ENCODE results near the gene SMOC2.

The SMOC2 gene

DNA sequence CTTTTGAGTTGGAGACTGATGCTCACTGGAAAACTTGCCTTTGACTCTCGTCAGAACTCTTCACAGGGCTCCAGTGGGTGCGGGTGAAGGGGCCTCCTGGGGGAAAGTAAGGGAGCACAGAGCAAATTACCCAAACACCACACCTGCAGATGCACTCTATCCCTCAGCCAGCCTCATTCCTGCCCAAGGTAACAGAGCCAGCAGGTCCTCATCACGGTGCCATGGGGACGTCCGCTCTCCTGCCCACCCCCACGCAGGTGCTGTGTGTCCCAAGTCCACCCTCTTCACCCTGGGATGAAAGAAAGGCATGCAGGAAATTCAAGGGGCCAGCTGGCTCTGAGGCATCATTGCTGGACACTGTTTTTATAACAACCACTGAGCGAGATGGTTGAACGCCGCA, 269.0 kb downstream of the SMOC2 start:
- no peak for DNase-seq (ENCODE audit: low spot score in 2 of 2)
- in situ Hi-C loops (cut with MboI; ENCODE audit: low sequenced_read_pairs): no loop called here
- Histone ChIP-seq H3K9me3 (no peaks in the 10 kb centered on the region), H3K27me3 (ENCODE audit: low read depth) (no peaks in the 10 kb centered on the region), H3K4me1 (no peaks in the 10 kb centered on the region), H3K36me3 (replicated peaks) (no peaks in the 10 kb centered on the region), H3K4me3 (no peak overlapping the region)

DNA sequence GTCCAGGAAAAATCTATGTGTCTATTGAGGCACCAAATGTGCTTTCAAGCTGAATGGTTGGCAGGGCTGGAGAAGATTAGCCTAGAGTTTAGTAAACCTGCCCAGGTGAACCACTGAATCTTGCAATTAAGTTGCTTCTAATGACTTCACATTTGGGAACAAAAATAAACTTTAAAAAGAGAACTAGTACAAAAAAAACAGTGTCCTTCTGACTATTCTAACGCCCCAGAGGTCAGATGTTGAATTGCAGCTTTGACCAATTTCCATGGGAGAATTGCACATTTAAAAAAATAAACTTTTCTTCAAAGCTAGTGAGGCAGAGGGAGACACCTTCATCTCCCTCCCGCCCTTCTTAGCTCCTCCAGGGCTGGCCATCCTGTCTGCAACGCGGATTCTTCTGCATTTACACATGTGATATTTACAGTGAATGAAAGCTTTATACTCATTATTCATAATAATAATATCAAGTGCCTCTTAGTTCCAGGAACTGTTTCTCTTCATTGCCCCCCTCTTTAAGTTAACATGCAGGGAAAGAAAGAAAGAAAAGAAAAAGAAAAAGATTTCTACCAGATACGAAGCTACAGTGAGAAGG, 270.2 kb downstream of the SMOC2 start:
- H3K4me1 ChIP-seq: no peaks in the 10 kb centered on the region
- DNase-seq (ENCODE audit: low spot score in 2 of 2): no peak
- in situ Hi-C loops (cut with MboI; ENCODE audit: low sequenced_read_pairs): no loop called here
- no peaks in the 10 kb centered on the region for H3K27me3 ChIP-seq (ENCODE audit: low read depth)
- no peaks in the 10 kb centered on the region for H3K9me3 ChIP-seq
- no peak overlapping the region for H3K4me3 ChIP-seq
- no peaks in the 10 kb centered on the region for H3K36me3 ChIP-seq (replicated peaks)

DNA sequence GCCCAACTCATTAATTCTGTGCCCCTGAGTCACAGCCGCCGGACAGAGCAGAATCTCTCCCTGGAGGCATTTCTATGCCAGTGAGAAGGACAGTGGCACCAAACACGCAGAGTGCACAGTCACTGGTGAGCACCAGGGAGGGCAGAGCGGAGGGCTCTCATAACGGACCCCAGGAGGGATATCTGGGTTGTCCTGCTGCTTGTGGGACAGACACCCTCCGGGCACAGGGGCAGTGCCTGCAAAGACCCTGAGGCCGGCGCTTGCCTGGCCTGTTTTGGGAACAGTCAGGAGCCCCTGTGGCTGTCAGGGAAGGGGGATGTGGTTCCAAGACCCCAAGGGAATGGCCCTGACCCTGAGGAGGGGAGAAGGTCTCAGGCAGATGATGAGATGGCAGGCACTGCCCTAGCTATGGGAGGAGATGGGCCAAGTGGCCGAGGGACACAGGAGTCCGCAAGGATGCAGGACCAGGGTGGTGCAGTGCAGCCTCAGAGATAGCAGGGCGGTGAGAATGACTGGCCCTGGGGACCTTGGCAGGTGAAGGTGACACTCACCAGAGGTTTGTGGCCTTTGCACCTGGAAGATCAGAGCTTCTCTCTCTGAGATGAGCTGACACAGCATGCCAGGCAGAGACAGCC, 270.8 kb downstream of the SMOC2 start:
- H3K4me3 ChIP-seq: no peak overlapping the region
- H3K36me3 ChIP-seq (replicated peaks): no peaks in the 10 kb centered on the region
- H3K27me3 ChIP-seq (ENCODE audit: low read depth): no peaks in the 10 kb centered on the region
- no peaks in the 10 kb centered on the region for H3K9me3 ChIP-seq
- no peaks in the 10 kb centered on the region for H3K4me1 ChIP-seq
- in situ Hi-C loops (cut with MboI; ENCODE audit: low sequenced_read_pairs): no loop called here
- no peak for DNase-seq (ENCODE audit: low spot score in 2 of 2)

DNA sequence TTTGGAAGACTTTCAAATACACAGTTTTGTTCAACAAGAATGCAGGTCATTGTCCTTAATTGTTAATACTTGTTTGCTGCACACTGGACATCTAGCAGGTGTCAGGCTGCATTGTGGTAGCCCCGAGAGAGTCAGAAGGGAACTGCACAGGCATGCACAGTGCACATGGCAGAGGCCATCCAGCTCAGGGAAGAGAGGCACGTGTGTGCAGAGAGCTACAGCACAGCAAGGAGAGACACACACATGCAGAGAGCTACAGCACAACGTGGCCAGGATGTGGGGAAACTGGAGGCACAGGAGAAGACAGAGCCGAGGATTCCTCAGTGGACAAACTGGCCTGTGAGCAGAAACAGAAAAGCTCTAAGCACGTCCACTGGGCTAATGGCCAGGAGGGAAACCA, 272.0 kb downstream of the SMOC2 start:
- no peaks in the 10 kb centered on the region for H3K27me3 ChIP-seq (ENCODE audit: low read depth)
- H3K4me1 ChIP-seq: no peaks in the 10 kb centered on the region
- H3K9me3 ChIP-seq: no peaks in the 10 kb centered on the region
- in situ Hi-C loops (cut with MboI; ENCODE audit: low sequenced_read_pairs): no loop called here
- no peak for DNase-seq (ENCODE audit: low spot score in 2 of 2)
- H3K36me3 ChIP-seq (replicated peaks): no peaks in the 10 kb centered on the region
- H3K4me3 ChIP-seq: no peak overlapping the region

DNA sequence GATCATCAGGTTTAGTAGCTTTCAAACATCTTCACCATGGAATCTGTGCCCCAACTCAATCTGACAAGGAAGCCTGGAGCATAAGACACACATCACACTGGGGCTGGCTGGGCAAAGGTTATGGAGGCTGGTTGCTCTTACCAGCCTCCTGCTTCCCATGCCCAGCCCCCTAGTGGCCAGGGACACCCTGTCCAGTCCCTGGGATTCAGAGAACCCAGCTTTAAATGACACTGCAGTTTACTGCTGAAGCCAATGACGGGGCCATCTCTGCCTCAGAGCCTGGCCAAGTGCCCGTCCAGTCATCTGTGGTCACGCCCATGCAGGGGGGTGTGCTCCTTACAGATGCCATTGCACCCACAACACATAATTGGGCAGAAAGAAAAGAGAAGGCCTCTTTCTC, 272.9 kb downstream of the SMOC2 start:
- in situ Hi-C loops (cut with MboI; ENCODE audit: low sequenced_read_pairs): no loop called here
- Histone ChIP-seq H3K4me1 (no peaks in the 10 kb centered on the region), H3K36me3 (replicated peaks) (no peaks in the 10 kb centered on the region), H3K4me3 (no peak overlapping the region), H3K27me3 (ENCODE audit: low read depth) (no peaks in the 10 kb centered on the region), H3K9me3 (no peaks in the 10 kb centered on the region)
- DNase-seq (ENCODE audit: low spot score in 2 of 2): peak in 1 of 2 experiments; percentile 16

DNA sequence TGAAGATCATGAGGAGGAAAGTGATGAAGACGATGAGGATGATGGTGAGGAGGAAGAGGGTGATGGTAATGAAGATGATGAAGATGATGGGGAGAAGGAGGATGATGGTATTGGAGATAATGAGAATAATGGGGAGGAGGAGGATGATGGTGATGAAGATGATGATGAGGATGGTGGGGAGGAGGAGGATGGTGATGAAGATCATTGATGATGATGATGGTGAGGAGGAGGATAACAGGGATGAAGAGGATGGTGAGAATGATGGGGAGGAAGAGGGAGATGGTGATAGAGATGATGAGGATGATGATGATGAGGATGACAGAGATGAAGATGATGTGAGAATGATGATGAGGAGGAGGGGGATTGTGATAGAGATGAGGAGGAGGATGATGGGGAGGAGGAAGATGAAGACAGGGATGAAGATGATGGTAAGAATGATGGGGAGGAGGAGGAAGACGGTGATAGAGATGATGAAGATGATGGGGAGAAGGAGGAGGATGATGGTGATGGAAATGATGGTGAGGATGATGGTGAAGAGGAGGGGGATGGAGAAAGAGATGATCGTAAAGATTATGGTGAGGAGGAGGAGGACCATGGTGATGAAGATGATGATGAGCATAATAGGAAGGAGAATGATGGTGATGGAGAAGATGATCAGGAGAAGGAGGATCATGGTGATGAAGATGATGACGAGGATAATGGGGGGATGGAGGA, 273.7 kb downstream of the SMOC2 start:
- no peaks in the 10 kb centered on the region for H3K36me3 ChIP-seq (replicated peaks)

DNA sequence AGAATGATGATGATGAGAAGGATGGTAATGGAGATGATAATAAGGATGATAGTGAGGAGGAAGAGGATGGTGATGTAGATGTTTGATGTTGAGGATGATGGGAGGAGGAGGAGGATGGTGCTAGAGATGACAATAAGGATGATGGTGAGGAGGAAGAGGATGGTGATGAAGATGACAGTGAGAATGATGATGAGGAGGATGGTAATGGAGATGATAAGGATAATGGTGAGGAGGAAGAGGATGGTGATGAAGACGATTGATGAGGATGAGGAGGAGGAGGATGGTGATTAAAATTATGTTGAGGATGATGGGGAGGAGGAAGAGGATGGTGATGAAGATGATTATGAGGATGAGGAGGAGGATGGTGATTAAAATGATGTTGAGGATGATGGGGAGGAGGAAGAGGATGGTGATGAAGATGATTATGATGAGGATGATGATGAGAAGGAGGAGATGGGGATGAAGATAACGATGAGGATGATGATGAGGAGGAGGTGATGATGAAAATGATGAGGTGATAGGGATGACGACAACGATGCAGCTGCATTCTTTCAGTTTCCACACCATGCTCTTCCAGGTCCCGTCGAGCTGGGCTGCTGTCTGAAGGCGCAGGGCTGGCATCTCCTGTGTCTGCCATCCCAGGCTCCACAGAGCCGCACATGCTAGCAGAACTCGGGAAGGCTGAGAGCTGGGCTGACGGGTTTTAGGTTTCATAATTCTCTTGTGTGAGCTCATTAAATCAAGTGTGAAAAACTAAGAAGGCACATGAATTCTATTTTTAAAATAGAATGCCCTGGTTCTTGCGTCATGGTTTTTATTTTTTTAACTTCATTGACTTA, 274.9 kb downstream of the SMOC2 start:
- no peaks in the 10 kb centered on the region for H3K27me3 ChIP-seq (ENCODE audit: low read depth)
- in situ Hi-C loops (cut with MboI; ENCODE audit: low sequenced_read_pairs): no loop called here
- no peaks in the 10 kb centered on the region for H3K9me3 ChIP-seq
- no peak overlapping the region for H3K4me3 ChIP-seq
- H3K36me3 ChIP-seq (replicated peaks): no peaks in the 10 kb centered on the region
- no peaks in the 10 kb centered on the region for H3K4me1 ChIP-seq
- DNase-seq (ENCODE audit: low spot score in 2 of 2): no peak

More for the DNA sequence above, 273.7 kb downstream of the SMOC2 start:
- DNase-seq (ENCODE audit: low spot score in 2 of 2): no peak
- in situ Hi-C loops (cut with MboI; ENCODE audit: low sequenced_read_pairs): no loop called here
- Histone ChIP-seq H3K4me3 (no peak overlapping the region), H3K27me3 (ENCODE audit: low read depth) (no peaks in the 10 kb centered on the region), H3K4me1 (no peaks in the 10 kb centered on the region), H3K9me3 (no peaks in the 10 kb centered on the region)

DNA sequence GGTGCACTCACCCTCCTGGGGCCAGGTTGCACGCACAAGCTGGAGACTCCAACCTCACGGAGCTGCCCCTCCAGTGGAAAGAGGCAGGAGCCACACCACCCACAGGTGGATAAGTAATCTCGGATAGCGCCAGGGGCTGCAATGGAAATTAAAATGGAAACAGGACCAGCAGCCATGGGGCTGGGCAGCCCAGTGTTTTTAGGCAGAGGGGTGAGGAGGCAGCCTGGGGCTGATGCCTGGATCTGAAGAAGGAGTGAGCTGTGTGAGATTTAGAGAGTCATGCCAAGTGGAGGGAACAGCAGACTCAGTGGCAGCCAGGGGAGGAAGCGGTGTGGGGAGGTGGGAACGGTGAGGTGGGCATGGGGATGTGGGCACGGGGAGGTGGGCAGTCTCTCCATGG, 275.6 kb downstream of the SMOC2 start:
- in situ Hi-C loops (cut with MboI; ENCODE audit: low sequenced_read_pairs): no loop called here
- no peak overlapping the region for H3K4me3 ChIP-seq
- no peaks in the 10 kb centered on the region for H3K9me3 ChIP-seq
- H3K4me1 ChIP-seq: no peaks in the 10 kb centered on the region
- no peaks in the 10 kb centered on the region for H3K27me3 ChIP-seq (ENCODE audit: low read depth)
- DNase-seq (ENCODE audit: low spot score in 2 of 2): no peak
- no peaks in the 10 kb centered on the region for H3K36me3 ChIP-seq (replicated peaks)

DNA sequence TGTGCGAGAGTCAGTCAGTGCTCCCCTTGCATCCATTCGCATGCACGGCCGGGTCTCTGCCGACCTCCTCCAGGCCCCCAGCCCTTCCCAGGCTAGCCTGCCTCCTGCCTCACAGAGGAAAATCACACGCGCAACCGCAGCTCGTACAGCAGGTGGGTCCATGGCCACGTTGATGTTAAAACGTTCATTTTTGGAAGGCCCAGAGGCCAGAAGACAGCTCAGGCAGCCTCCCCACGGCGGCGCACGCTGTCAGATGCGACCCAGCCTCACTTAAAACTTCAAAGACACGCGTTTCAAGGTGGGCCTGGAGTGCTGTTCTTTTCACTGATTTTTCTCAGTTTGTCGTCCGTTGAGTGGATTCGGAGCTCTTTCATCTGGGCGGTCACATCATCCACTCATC, 276.5 kb downstream of the SMOC2 start:
- in situ Hi-C loops (cut with MboI; ENCODE audit: low sequenced_read_pairs): no loop called here
- no peaks in the 10 kb centered on the region for H3K27me3 ChIP-seq (ENCODE audit: low read depth)
- H3K36me3 ChIP-seq (replicated peaks): no peaks in the 10 kb centered on the region
- H3K4me1 ChIP-seq: no peaks in the 10 kb centered on the region
- H3K4me3 ChIP-seq: no peak overlapping the region
- H3K9me3 ChIP-seq: no peaks in the 10 kb centered on the region
- DNase-seq (ENCODE audit: low spot score in 2 of 2): no peak

All from HAP-1 (cell line).